Measurements from ENCODE around the gene ANKRD37.

DNA sequence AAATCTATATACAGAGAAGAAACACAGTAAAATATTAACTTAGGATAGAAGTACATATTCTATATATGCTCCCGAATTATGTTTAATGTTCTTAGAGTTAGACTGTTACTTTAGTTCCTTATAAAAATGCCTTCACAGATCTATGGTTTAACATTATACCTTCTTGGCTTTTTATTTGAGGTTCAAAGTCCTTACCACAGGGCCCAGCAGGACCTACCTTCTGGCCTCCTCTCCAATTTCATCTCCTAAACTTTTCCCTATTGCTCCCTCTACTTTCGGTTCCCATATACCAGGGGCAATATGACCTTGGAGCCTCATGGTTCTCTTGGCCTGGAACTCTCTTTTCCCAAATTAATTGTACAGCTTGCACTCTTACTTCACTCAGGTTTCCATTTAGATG, 11.8 kb downstream of the ANKRD37 start:
- TF ChIP-seq, protein P1, sequence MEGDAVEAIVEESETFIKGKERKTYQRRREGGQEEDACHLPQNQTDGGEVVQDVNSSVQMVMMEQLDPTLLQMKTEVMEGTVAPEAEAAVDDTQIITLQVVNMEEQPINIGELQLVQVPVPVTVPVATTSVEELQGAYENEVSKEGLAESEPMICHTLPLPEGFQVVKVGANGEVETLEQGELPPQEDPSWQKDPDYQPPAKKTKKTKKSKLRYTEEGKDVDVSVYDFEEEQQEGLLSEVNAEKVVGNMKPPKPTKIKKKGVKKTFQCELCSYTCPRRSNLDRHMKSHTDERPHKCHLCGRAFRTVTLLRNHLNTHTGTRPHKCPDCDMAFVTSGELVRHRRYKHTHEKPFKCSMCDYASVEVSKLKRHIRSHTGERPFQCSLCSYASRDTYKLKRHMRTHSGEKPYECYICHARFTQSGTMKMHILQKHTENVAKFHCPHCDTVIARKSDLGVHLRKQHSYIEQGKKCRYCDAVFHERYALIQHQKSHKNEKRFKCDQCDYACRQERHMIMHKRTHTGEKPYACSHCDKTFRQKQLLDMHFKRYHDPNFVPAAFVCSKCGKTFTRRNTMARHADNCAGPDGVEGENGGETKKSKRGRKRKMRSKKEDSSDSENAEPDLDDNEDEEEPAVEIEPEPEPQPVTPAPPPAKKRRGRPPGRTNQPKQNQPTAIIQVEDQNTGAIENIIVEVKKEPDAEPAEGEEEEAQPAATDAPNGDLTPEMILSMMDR (IDR thresholded peaks at IDR 0.05; ENCODE audit: low read length) = no peak
- TF ChIP-seq EZH2 (optimal IDR thresholded peaks at IDR 0.05; ENCODE audit: low read depth, low read length) = no peak

Data from MM.1S (cell line).